Measurements from ENCODE around the gene TCEA2.
A peak's percentile ranks its signal among the peaks of the same experiment; 100 is the strongest.

The TCEA2 gene

DNA sequence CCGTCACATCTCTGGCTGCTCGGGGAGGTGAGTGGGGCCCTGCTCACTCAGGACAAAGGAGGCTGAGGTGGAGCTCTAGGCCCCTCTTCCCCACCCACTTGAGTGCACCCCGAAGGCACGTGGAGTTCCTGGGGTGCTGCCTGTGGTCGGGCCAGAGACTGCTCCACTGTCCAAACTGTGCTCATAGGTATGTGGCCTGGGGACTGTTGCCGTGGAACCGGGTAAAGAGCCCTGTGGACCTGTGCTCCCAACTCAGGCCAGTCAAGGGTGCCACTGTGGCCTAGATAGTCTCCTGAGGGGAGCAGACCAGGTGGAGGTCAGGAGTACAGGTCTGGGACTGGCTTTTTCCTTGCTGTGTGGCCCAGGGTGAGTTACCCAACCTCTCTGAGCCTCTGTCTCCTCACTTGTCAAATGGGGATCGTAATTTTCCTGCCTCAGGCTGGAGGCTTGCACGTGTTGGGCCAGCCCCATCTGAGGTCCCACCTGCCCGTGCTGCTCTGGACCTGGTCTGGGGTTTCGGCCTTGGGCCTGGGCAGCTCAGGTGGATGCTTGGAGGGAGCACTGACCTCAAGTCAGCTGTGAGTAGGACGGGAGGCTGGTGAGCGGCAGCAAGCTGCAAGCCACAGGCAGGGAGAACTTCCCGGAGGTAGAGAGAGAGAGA, 56.8 kb downstream of the TCEA2 start:
- Histone ChIP-seq H3K27me3 (replicated peaks; ENCODE audit: insufficient read depth, low read length) (peaks cover 66% of the 10 kb centered on the region), H2AFZ (ENCODE audit: low read length) (peak overlapping the region; percentile 18)

DNA sequence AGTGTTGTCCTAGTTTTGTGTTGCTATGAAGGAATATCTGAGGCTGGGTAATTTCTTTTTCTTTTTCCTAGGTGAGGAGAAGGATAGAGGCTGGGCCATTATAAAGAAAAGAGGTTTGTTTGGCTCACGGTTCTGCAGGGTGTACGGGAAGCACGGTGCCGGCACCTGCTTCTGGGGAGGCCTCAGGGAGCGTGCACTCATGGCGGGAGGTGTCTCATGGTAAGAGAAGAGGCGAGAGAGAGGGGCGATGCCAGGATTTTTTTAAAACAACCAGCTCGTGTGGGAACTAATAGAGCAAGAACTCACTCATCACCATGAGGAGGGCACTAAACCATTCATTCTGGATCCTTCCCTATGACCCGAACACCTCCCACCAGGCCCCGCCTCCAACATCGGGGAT, 58.6 kb downstream of the TCEA2 start:
- no peaks in the 10 kb centered on the region for H3K9me2 ChIP-seq (replicated peaks; ENCODE audit: insufficient read depth, low read length)
- no peak overlapping the region for H2AFZ ChIP-seq (ENCODE audit: low read length)

More for the DNA sequence above, 56.8 kb downstream of the TCEA2 start:
- Histone ChIP-seq H3K4me3 (ENCODE audit: low read length) (peak overlapping the region; percentile 8; the same call in 1 of the 2 replicates), H3K79me2 (ENCODE audit: low read length) (no peaks in the 10 kb centered on the region), H3F3A (ENCODE audit: insufficient read depth, low read length) (no peaks in the 10 kb centered on the region), H3K9ac (ENCODE audit: low read length) (no peak overlapping the region), H3K9me2 (replicated peaks; ENCODE audit: insufficient read depth, low read length) (no peaks in the 10 kb centered on the region), H3K9me3 (replicated peaks; ENCODE audit: insufficient read depth, low read length) (no peaks in the 10 kb centered on the region), H4K20me1 (ENCODE audit: insufficient read depth, low read length) (no peaks in the 10 kb centered on the region), H3K36me3 (replicated peaks; ENCODE audit: insufficient read depth, low read length) (no peaks in the 10 kb centered on the region), H3K4me2 (ENCODE audit: low read depth, low read length) (peak overlapping the region; percentile 45; the same call in 1 of the 2 replicates), H3K4me1 (ENCODE audit: low read length) (no peaks in the 10 kb centered on the region), H3K27ac (ENCODE audit: low read length) (no peak overlapping the region)
- TF ChIP-seq CTCF (IDR thresholded peaks at IDR 0.05; ENCODE audit: low read length) (no peak), EZH2 (optimal IDR thresholded peaks at IDR 0.05; ENCODE audit: low read depth, low read length) (no peak), EZH2phosphoT487 (IDR thresholded peaks at IDR 0.05; ENCODE audit: low read length) (no peak)
- DNase-seq: no peak

More for the DNA sequence above, 58.6 kb downstream of the TCEA2 start:
- no peak overlapping the region for H3K4me3 ChIP-seq (ENCODE audit: low read length)
- H3K27ac ChIP-seq (ENCODE audit: low read length): no peak overlapping the region
- H4K20me1 ChIP-seq (ENCODE audit: insufficient read depth, low read length): no peaks in the 10 kb centered on the region
- H3K9me3 ChIP-seq (replicated peaks; ENCODE audit: insufficient read depth, low read length): no peaks in the 10 kb centered on the region
- no peaks in the 10 kb centered on the region for H3K79me2 ChIP-seq (ENCODE audit: low read length)
- H3K4me2 ChIP-seq (ENCODE audit: low read depth, low read length): no peak overlapping the region
- no peaks in the 10 kb centered on the region for H3F3A ChIP-seq (ENCODE audit: insufficient read depth, low read length)
- TF ChIP-seq EZH2 (optimal IDR thresholded peaks at IDR 0.05; ENCODE audit: low read depth, low read length) (no peak), EZH2phosphoT487 (IDR thresholded peaks at IDR 0.05; ENCODE audit: low read length) (no peak), CTCF (IDR thresholded peaks at IDR 0.05; ENCODE audit: low read length) (no peak)
- no peaks in the 10 kb centered on the region for H3K36me3 ChIP-seq (replicated peaks; ENCODE audit: insufficient read depth, low read length)
- H3K4me1 ChIP-seq (ENCODE audit: low read length): no peaks in the 10 kb centered on the region
- peaks cover 48% of the 10 kb centered on the region for H3K27me3 ChIP-seq (replicated peaks; ENCODE audit: insufficient read depth, low read length)
- H3K9ac ChIP-seq (ENCODE audit: low read length): no peak overlapping the region
- no peak for DNase-seq

Data from MM.1S (cell line).